Measurements from ENCODE around the gene FLYWCH1. TPM values are rescaled to one million over a fixed set of nuclear protein-coding genes. Genes with fewer than 3 reads are reported as not detected.

Gene FLYWCH1
- total and polyA plus RNA-seq, 9 of the 15 experiments (the other 6 are each of a cell fraction or from before 2014, with no cell fraction given) = 0.18 to 33.6 (median 11.3) TPM

GRCh38 chr16:2967211-2967631, 55.5 kb downstream of the FLYWCH1 start:
- Histone ChIP-seq H3K9ac (ENCODE audit: insufficient read depth in 1 of 2, low read depth in 2 of 2, low read length in 2 of 2) (no peak overlapping the region), H3K9me1 (ENCODE audit: control insufficient read depth, insufficient read depth, low read length) (peaks cover 3% of the 10 kb centered on the region), H3K4me1 (replicated peaks in 1 of 2; ENCODE audit: control insufficient read depth in 2 of 2, insufficient read depth in 2 of 2, low read length in 2 of 2) (peaks cover 17 to 97% of the 10 kb centered on the region in 2 experiments), H4K20me1 (replicated peaks; ENCODE audit: control insufficient read depth, insufficient read depth, low read length) (peaks cover 18% of the 10 kb centered on the region), H3K4me3 (no peak overlapping the region), H3K9me3 (replicated peaks; ENCODE audit: control insufficient read depth, insufficient read depth, low read depth, low read length) (no peaks in the 10 kb centered on the region), H3K27ac (ENCODE audit: extremely low read depth, low read depth, low read length) (no peak overlapping the region), H3K36me3 (ENCODE audit: control insufficient read depth, insufficient read depth, low read length) (peaks cover 17% of the 10 kb centered on the region; the same call in 2 of the 3 replicates), H3K79me2 (ENCODE audit: control insufficient read depth, insufficient read depth, low read length) (peaks cover 22% of the 10 kb centered on the region), H2AFZ (ENCODE audit: low read depth, low read length) (no peak overlapping the region), H3K4me2 (ENCODE audit: insufficient read depth, low read length) (no peak overlapping the region), H3K27me3 (ENCODE audit: control insufficient read depth in 2 of 2, insufficient read depth in 2 of 2, low read length in 2 of 2) (no peaks in the 10 kb centered on the region)
- 98% methylated on average over 13 of the region's 51 CpGs for WGBS (ENCODE audit: insufficient coverage, low coverage, missing lambda C conversion rate)
- DNase-seq (ENCODE audit: extremely low read depth in 1 of 4, low spot score in 3 of 4) (no peak), FAIRE-seq (no peak), ATAC-seq (no peak)
- POLR2A ChIA-PET = interaction anchor here (1.2 kb wide), 1 partner anchor 10 kb away, joined by 3 read pairs; no protein-coding TSS in a partner anchor
- in situ Hi-C loops (cut with MboI) (no loop called here), intact Hi-C loops (cut with micrococcal nuclease) (loop anchor here (10.0 kb wide), 1 partner anchor 58 kb away; the partner anchor contains the start of genes HCFC1R1, THOC6 and TNFRSF12A)
- CTCF ChIA-PET (ENCODE audit: low intra/inter-chr PET ratio) = no interaction called here
- TF ChIP-seq MGA (IDR thresholded peaks at IDR 0.05) = no peak
- TF ChIP-seq SRSF7 (optimal IDR thresholded peaks at IDR 0.05; ENCODE audit: low read depth, low read length) = peak; percentile 24
- BruUV-seq (replicated peaks) = no TSS peak

Data from K562 (cell line).